Keratinocyte (primary cell): Measurements from ENCODE around the gene ARFGEF3.

Experiments
- EZH2 ChIP-seq: IDR thresholded peaks from one replicate; pipeline ENCODE4 v1.6.1; 2012; ENCODE audit warnings: inconsistent platforms, mild to moderate bottlenecking, low read length, moderate library complexity
- TF ChIP-seq, protein P1 (sequence below), 3 experiments: IDR thresholded peaks in 1 of 3; conservative IDR thresholded peaks in 1 of 3; optimal IDR thresholded peaks in 1 of 3; 2 replicates in 2 of 3; 3 replicates in 1 of 3; pipeline versions ENCODE3 to v1.5.1; 2011; ENCODE audit warnings: low read length in 3 of 3, mild to moderate bottlenecking in 3 of 3, moderate library complexity in 2 of 3, control low read depth in 1 of 3, inconsistent platforms in 1 of 3; ENCODE audit not compliant: insufficient read depth in 2 of 3; ENCODE audit errors: extremely low read depth in 1 of 3

DNA sequence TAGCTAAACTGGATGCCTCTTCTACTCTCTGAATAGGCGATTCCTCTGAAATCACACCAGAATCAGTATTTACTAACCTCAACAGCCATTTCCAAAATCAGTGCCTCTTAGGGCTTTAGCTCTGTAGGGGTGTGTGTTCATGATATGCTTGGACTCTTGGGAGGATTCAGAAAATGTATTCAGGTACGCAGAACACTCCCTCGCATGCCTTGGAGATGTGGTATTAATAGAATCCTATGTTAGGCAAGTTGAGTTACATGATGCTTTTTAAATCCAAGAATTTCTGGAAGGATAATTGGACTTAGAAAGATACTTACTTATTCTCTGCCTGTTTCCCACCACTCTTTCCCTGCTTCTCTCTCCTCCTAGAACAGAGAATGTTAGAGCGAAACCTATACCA lies 88.3 kb downstream of the ARFGEF3 start:
- TF ChIP-seq, protein P1, sequence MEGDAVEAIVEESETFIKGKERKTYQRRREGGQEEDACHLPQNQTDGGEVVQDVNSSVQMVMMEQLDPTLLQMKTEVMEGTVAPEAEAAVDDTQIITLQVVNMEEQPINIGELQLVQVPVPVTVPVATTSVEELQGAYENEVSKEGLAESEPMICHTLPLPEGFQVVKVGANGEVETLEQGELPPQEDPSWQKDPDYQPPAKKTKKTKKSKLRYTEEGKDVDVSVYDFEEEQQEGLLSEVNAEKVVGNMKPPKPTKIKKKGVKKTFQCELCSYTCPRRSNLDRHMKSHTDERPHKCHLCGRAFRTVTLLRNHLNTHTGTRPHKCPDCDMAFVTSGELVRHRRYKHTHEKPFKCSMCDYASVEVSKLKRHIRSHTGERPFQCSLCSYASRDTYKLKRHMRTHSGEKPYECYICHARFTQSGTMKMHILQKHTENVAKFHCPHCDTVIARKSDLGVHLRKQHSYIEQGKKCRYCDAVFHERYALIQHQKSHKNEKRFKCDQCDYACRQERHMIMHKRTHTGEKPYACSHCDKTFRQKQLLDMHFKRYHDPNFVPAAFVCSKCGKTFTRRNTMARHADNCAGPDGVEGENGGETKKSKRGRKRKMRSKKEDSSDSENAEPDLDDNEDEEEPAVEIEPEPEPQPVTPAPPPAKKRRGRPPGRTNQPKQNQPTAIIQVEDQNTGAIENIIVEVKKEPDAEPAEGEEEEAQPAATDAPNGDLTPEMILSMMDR (optimal IDR thresholded peaks at IDR 0.05 in 1 of 3, IDR thresholded peaks at IDR 0.05 in 1 of 3, conservative IDR thresholded peaks at IDR 0.05 in 1 of 3; ENCODE audit: extremely low read depth in 1 of 3, insufficient read depth in 2 of 3, low read length in 3 of 3): no peak
- TF ChIP-seq EZH2: no peak
